ENCODE measurements around the gene DEGS2. TPM values are rescaled to one million over a fixed set of nuclear protein-coding genes. Genes with fewer than 3 reads are reported as not detected.
A peak's percentile ranks its signal among the peaks of the same experiment; 100 is the strongest.

The DEGS2 gene
- total RNA-seq, 1 donor from 2014 or later = not detected

- TF ChIP-seq CTCF (conservative IDR thresholded peaks at IDR 0.05) = peak; percentile 93
- peaks cover 4% of the 10 kb centered on the region for H3K36me3 Mint-ChIP-seq (ENCODE audit: low read depth)
- H3K9me3 Mint-ChIP-seq = no peaks in the 10 kb centered on the region
- peak overlapping the region; percentile 63 for H3K27ac Mint-ChIP-seq (ENCODE audit: unreplicated experiment)
- no peaks in the 10 kb centered on the region for H3K27me3 Mint-ChIP-seq (ENCODE audit: low read depth)
- no peak overlapping the region for H3K4me3 Mint-ChIP-seq
- peaks cover 31% of the 10 kb centered on the region for H3K4me1 Mint-ChIP-seq
- peak; percentile 90 for DNase-seq (ENCODE audit: low read depth, low spot score)
These were observed 51.2 kb downstream of the DEGS2 start for GRCh38 chr14:100108042-100108825.

GRCh38 chr14:100107236-100107635 lies 52.2 kb downstream of the DEGS2 start:
- no peaks in the 10 kb centered on the region for H3K27me3 Mint-ChIP-seq (ENCODE audit: low read depth)
- peaks cover 21% of the 10 kb centered on the region for H3K4me1 Mint-ChIP-seq
- DNase-seq (ENCODE audit: low read depth, low spot score) = no peak
- H3K9me3 Mint-ChIP-seq = no peaks in the 10 kb centered on the region
- H3K4me3 Mint-ChIP-seq = no peak overlapping the region
- no peak overlapping the region for H3K27ac Mint-ChIP-seq (ENCODE audit: unreplicated experiment)
- TF ChIP-seq CTCF (conservative IDR thresholded peaks at IDR 0.05) = no peak
- H3K36me3 Mint-ChIP-seq (ENCODE audit: low read depth) = peaks cover 4% of the 10 kb centered on the region

GRCh38 chr14:100106250-100107112 lies 53.0 kb downstream of the DEGS2 start:
- Mint-ChIP-seq H3K9me3 (no peaks in the 10 kb centered on the region), H3K36me3 (ENCODE audit: low read depth) (peaks cover 4% of the 10 kb centered on the region), H3K4me1 (peaks cover 14% of the 10 kb centered on the region), H3K27ac (ENCODE audit: unreplicated experiment) (peak overlapping the region; percentile 38), H3K27me3 (ENCODE audit: low read depth) (no peaks in the 10 kb centered on the region), H3K4me3 (no peak overlapping the region)
- no peak for TF ChIP-seq CTCF (conservative IDR thresholded peaks at IDR 0.05)
- DNase-seq (ENCODE audit: low read depth, low spot score) = no peak

- H3K9me3 Mint-ChIP-seq = no peaks in the 10 kb centered on the region
- no peak for DNase-seq (ENCODE audit: low read depth, low spot score)
- H3K27ac Mint-ChIP-seq (ENCODE audit: unreplicated experiment) = no peak overlapping the region
- peaks cover 12% of the 10 kb centered on the region for H3K4me1 Mint-ChIP-seq
- TF ChIP-seq CTCF (conservative IDR thresholded peaks at IDR 0.05) = no peak
- no peak overlapping the region for H3K4me3 Mint-ChIP-seq
- no peaks in the 10 kb centered on the region for H3K27me3 Mint-ChIP-seq (ENCODE audit: low read depth)
- H3K36me3 Mint-ChIP-seq (ENCODE audit: low read depth) = peaks cover 4% of the 10 kb centered on the region
These were observed 53.9 kb downstream of the DEGS2 start for GRCh38 chr14:100105357-100106169.
